ENCODE data around the gene CD83. TPM values are rescaled to one million over a fixed set of nuclear protein-coding genes. Genes with fewer than 3 reads are reported as not detected.

CD83 gene
- total RNA-seq, 1 donor from 2014 or later, result 1.8 TPM

GRCh38 chr6:14085176-14085787 is 32.3 kb upstream of the CD83 start:
- DNase-seq, result no peak
- no peaks in the 10 kb centered on the region for H3K4me1 ChIP-seq
- no peaks in the 10 kb centered on the region for H3K36me3 ChIP-seq
- no peak overlapping the region for H3K4me3 ChIP-seq
- no peak for TF ChIP-seq CTCF (IDR thresholded peaks at IDR 0.05; ENCODE audit: borderline replicate concordance)
- peaks cover 23% of the 10 kb centered on the region for H3K27me3 ChIP-seq (ENCODE audit: low read depth)
- intact Hi-C loops (cut with micrococcal nuclease), result no loop called here
- no peak overlapping the region for H3K27ac ChIP-seq (replicated peaks)
- H3K9me3 ChIP-seq (replicated peaks), result no peaks in the 10 kb centered on the region

- intact Hi-C loops (cut with micrococcal nuclease), result no loop called here
- no peak overlapping the region for H3K27ac ChIP-seq (replicated peaks)
- no peaks in the 10 kb centered on the region for H3K4me1 ChIP-seq
- H3K36me3 ChIP-seq, result no peaks in the 10 kb centered on the region
- no peak overlapping the region for H3K4me3 ChIP-seq
- H3K9me3 ChIP-seq (replicated peaks), result no peaks in the 10 kb centered on the region
- DNase-seq, result no peak
- no peak for TF ChIP-seq CTCF (IDR thresholded peaks at IDR 0.05; ENCODE audit: borderline replicate concordance)
- H3K27me3 ChIP-seq (ENCODE audit: low read depth), result peaks cover 36% of the 10 kb centered on the region
Observed at GRCh38 chr6:14086701-14087100, 30.9 kb upstream of the CD83 start.

- TF ChIP-seq CTCF (IDR thresholded peaks at IDR 0.05; ENCODE audit: borderline replicate concordance), result no peak
- Histone ChIP-seq H3K4me1 (no peaks in the 10 kb centered on the region), H3K9me3 (replicated peaks) (peaks cover 8% of the 10 kb centered on the region)
Observed at GRCh38 chr6:14088600-14089192, 28.9 kb upstream of the CD83 start.

GRCh38 chr6:14089224-14089623 is 28.3 kb upstream of the CD83 start:
- Histone ChIP-seq H3K4me1 (no peaks in the 10 kb centered on the region), H3K27ac (replicated peaks) (no peak overlapping the region), H3K27me3 (ENCODE audit: low read depth) (peaks cover 36% of the 10 kb centered on the region), H3K36me3 (no peaks in the 10 kb centered on the region), H3K4me3 (no peak overlapping the region), H3K9me3 (replicated peaks) (peaks cover 8% of the 10 kb centered on the region)
- TF ChIP-seq CTCF (IDR thresholded peaks at IDR 0.05; ENCODE audit: borderline replicate concordance), result no peak
- DNase-seq, result no peak
- intact Hi-C loops (cut with micrococcal nuclease), result no loop called here

More at GRCh38 chr6:14088600-14089192, 28.9 kb upstream of the CD83 start:
- DNase-seq, result no peak
- no peak overlapping the region for H3K27ac ChIP-seq (replicated peaks)
- H3K27me3 ChIP-seq (ENCODE audit: low read depth), result peaks cover 36% of the 10 kb centered on the region
- no peaks in the 10 kb centered on the region for H3K36me3 ChIP-seq
- intact Hi-C loops (cut with micrococcal nuclease), result no loop called here
- no peak overlapping the region for H3K4me3 ChIP-seq

GRCh38 chr6:14091339-14091978 is 26.1 kb upstream of the CD83 start:
- no peak for TF ChIP-seq CTCF (IDR thresholded peaks at IDR 0.05; ENCODE audit: borderline replicate concordance)
- peaks cover 8% of the 10 kb centered on the region for H3K9me3 ChIP-seq (replicated peaks)

More at GRCh38 chr6:14091339-14091978, 26.1 kb upstream of the CD83 start:
- intact Hi-C loops (cut with micrococcal nuclease), result no loop called here
- no peaks in the 10 kb centered on the region for H3K4me1 ChIP-seq
- no peak overlapping the region for H3K4me3 ChIP-seq
- no peak for DNase-seq
- peaks cover 31% of the 10 kb centered on the region for H3K27me3 ChIP-seq (ENCODE audit: low read depth)
- H3K36me3 ChIP-seq, result no peaks in the 10 kb centered on the region
- H3K27ac ChIP-seq (replicated peaks), result no peak overlapping the region
